ENCODE measurements around the gene STAC.

DNA sequence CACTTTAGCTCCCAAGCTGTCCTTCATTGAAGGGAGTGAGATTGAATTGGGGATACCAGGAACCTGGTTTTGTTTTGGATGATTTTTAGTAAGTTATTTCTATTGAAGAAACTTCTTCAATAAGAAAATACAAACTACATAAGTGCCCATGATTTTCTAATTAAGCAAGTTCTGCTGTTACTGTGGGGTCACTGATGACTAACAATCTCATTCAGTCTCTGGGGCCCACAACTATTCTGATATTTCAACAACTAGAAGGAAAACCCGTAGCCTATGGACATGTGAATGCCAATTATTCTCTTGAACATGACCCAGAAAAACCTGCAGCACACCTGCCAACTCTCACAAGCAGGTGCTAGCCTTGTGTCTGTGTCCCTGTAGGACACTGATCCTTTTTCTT is 199.4 kb downstream of the STAC start:
- TF ChIP-seq, protein P1, sequence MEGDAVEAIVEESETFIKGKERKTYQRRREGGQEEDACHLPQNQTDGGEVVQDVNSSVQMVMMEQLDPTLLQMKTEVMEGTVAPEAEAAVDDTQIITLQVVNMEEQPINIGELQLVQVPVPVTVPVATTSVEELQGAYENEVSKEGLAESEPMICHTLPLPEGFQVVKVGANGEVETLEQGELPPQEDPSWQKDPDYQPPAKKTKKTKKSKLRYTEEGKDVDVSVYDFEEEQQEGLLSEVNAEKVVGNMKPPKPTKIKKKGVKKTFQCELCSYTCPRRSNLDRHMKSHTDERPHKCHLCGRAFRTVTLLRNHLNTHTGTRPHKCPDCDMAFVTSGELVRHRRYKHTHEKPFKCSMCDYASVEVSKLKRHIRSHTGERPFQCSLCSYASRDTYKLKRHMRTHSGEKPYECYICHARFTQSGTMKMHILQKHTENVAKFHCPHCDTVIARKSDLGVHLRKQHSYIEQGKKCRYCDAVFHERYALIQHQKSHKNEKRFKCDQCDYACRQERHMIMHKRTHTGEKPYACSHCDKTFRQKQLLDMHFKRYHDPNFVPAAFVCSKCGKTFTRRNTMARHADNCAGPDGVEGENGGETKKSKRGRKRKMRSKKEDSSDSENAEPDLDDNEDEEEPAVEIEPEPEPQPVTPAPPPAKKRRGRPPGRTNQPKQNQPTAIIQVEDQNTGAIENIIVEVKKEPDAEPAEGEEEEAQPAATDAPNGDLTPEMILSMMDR (IDR thresholded peaks at IDR 0.05), result no peak
- TF ChIP-seq EP300 (IDR thresholded peaks at IDR 0.05) (no peak), POLR2A (IDR thresholded peaks at IDR 0.05) (no peak), POLR2AphosphoS5 (IDR thresholded peaks at IDR 0.05) (no peak)

All from suprapubic skin (tissue), 4 donors.